ENCODE measurements around the gene PUS10.
A peak's percentile ranks its signal among the peaks of the same experiment; 100 is the strongest.
"Not testable (repeated sequence)": the region's sequence is repeated elsewhere in the genome, so short reads cannot be mapped to it uniquely, and the experiment has no call there.

Gene PUS10

GRCh38 chr2:61036643-61037042, 18.6 kb upstream of the PUS10 start:
- H3K36me3 ChIP-seq (ENCODE audit: control insufficient read depth, insufficient read depth, low read length), result peaks cover 25% of the 10 kb centered on the region

DNA sequence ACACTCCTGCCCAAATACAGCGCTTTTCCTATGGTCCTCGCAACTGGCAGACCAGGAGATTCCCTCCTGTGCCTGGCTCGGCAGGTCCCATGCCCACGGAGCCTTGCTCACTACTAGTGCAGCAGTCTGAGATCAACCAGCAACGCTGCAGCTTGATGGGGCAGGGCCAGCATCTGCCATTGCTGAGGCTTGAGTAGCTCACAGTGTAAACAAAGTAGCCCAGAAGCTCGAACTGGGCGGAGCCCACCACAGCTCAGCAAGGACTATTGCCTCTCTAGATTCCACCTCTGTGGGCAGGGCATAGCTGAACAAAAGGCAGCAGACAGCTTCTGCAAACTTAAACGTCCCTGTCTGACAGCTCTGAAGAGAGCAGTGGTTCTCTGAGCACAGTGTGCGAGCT, 16.5 kb upstream of the PUS10 start:
- H3K27ac ChIP-seq (ENCODE audit: insufficient read depth, low read length, poor library complexity, severe bottlenecking); H3K9me3 ChIP-seq (ENCODE audit: control insufficient read depth, low read length); DNase-seq; H3K27me3 ChIP-seq (replicated peaks; ENCODE audit: control insufficient read depth, insufficient read depth, low read length, poor library complexity, severe bottlenecking); H3K4me1 ChIP-seq (ENCODE audit: control insufficient read depth, insufficient read depth, low read length, poor library complexity, severe bottlenecking); H3K4me3 ChIP-seq (ENCODE audit: insufficient read depth, low read depth, low read length, poor library complexity, severe bottlenecking): not testable (repeated sequence)
- peaks cover 31% of the 10 kb centered on the region for H3K36me3 ChIP-seq (ENCODE audit: control insufficient read depth, insufficient read depth, low read length)

More at GRCh38 chr2:61036643-61037042, 18.6 kb upstream of the PUS10 start:
- not testable (repeated sequence) for H3K9me3 ChIP-seq (ENCODE audit: control insufficient read depth, low read length); H3K4me3 ChIP-seq (ENCODE audit: insufficient read depth, low read depth, low read length, poor library complexity, severe bottlenecking); H3K27ac ChIP-seq (ENCODE audit: insufficient read depth, low read length, poor library complexity, severe bottlenecking); DNase-seq; H3K4me1 ChIP-seq (ENCODE audit: control insufficient read depth, insufficient read depth, low read length, poor library complexity, severe bottlenecking); H3K27me3 ChIP-seq (replicated peaks; ENCODE audit: control insufficient read depth, insufficient read depth, low read length, poor library complexity, severe bottlenecking)

GRCh38 chr2:61029533-61029932, 11.5 kb upstream of the PUS10 start:
- Histone ChIP-seq H3K4me1 (ENCODE audit: control insufficient read depth, insufficient read depth, low read length, poor library complexity, severe bottlenecking) (no peaks in the 10 kb centered on the region), H3K4me3 (ENCODE audit: insufficient read depth, low read depth, low read length, poor library complexity, severe bottlenecking) (no peak overlapping the region), H3K27ac (ENCODE audit: insufficient read depth, low read length, poor library complexity, severe bottlenecking) (no peak overlapping the region), H3K27me3 (replicated peaks; ENCODE audit: control insufficient read depth, insufficient read depth, low read length, poor library complexity, severe bottlenecking) (no peaks in the 10 kb centered on the region), H3K9me3 (ENCODE audit: control insufficient read depth, low read length) (no peaks in the 10 kb centered on the region), H3K36me3 (ENCODE audit: control insufficient read depth, insufficient read depth, low read length) (peaks cover 24% of the 10 kb centered on the region)
- no peak for DNase-seq

DNA sequence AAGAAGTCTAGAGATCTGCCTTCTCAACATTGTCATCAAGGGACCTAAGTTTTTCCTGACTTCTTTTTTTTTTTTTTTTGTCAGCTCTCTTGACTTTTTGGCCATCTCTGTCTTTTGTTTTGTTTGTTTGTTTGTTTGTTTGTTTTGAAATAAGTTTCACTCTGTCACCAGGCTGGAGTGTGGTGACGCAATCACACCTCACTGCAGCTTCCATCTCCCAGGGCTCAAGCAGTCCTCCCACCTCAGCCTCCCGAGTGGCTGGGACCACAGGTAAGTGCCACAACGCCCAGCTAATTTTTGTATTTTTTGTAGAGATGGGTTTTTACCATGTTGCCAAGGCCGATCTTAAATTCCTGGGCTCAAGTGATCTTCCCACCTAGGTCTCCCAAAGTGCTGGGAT, 5.6 kb upstream of the PUS10 start:
- H3K4me3 ChIP-seq (ENCODE audit: insufficient read depth, low read depth, low read length, poor library complexity, severe bottlenecking), result no peak overlapping the region
- DNase-seq, result no peak
- H3K36me3 ChIP-seq (ENCODE audit: control insufficient read depth, insufficient read depth, low read length), result no peaks in the 10 kb centered on the region
- H3K27me3 ChIP-seq (replicated peaks; ENCODE audit: control insufficient read depth, insufficient read depth, low read length, poor library complexity, severe bottlenecking), result no peaks in the 10 kb centered on the region
- peaks cover 3% of the 10 kb centered on the region for H3K4me1 ChIP-seq (ENCODE audit: control insufficient read depth, insufficient read depth, low read length, poor library complexity, severe bottlenecking)
- H3K9me3 ChIP-seq (ENCODE audit: control insufficient read depth, low read length), result no peaks in the 10 kb centered on the region
- H3K27ac ChIP-seq (ENCODE audit: insufficient read depth, low read length, poor library complexity, severe bottlenecking), result no peak overlapping the region

GRCh38 chr2:61021228-61021660, 3.2 kb upstream of the PUS10 start:
- DNase-seq, result no peak
- H3K4me3 ChIP-seq (ENCODE audit: insufficient read depth, low read depth, low read length, poor library complexity, severe bottlenecking), result no peak overlapping the region
- no peaks in the 10 kb centered on the region for H3K27me3 ChIP-seq (replicated peaks; ENCODE audit: control insufficient read depth, insufficient read depth, low read length, poor library complexity, severe bottlenecking)
- peaks cover 10% of the 10 kb centered on the region for H3K4me1 ChIP-seq (ENCODE audit: control insufficient read depth, insufficient read depth, low read length, poor library complexity, severe bottlenecking)
- H3K36me3 ChIP-seq (ENCODE audit: control insufficient read depth, insufficient read depth, low read length), result no peaks in the 10 kb centered on the region
- H3K27ac ChIP-seq (ENCODE audit: insufficient read depth, low read length, poor library complexity, severe bottlenecking), result no peak overlapping the region
- no peaks in the 10 kb centered on the region for H3K9me3 ChIP-seq (ENCODE audit: control insufficient read depth, low read length)

DNA sequence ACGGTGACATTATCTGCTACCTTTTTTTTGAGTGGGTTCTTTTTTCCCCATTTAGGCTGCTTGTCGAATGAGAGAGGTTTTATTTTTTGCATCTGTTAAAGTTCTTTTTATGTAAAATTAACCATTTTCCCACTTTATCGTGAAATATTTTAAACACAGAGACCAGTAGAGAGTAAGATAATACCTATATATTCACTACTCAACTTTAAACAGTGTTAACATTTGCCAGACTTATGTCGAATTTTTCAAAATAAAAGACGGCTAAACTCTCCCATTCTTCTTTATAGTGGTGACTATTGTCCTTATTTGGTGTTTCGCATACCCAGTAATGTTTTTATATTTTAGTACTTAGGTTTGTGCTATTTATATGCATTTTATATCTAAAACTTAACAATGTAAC, 743 bp upstream of the PUS10 start:
- Histone ChIP-seq H3K27me3 (replicated peaks; ENCODE audit: control insufficient read depth, insufficient read depth, low read length, poor library complexity, severe bottlenecking) (no peaks in the 10 kb centered on the region), H3K4me3 (ENCODE audit: insufficient read depth, low read depth, low read length, poor library complexity, severe bottlenecking) (peak overlapping the region; percentile 93), H3K36me3 (ENCODE audit: control insufficient read depth, insufficient read depth, low read length) (no peaks in the 10 kb centered on the region), H3K4me1 (ENCODE audit: control insufficient read depth, insufficient read depth, low read length, poor library complexity, severe bottlenecking) (peaks cover 10% of the 10 kb centered on the region), H3K9me3 (ENCODE audit: control insufficient read depth, low read length) (no peaks in the 10 kb centered on the region), H3K27ac (ENCODE audit: insufficient read depth, low read length, poor library complexity, severe bottlenecking) (peak overlapping the region; percentile 77)
- DNase-seq, result no peak

DNA sequence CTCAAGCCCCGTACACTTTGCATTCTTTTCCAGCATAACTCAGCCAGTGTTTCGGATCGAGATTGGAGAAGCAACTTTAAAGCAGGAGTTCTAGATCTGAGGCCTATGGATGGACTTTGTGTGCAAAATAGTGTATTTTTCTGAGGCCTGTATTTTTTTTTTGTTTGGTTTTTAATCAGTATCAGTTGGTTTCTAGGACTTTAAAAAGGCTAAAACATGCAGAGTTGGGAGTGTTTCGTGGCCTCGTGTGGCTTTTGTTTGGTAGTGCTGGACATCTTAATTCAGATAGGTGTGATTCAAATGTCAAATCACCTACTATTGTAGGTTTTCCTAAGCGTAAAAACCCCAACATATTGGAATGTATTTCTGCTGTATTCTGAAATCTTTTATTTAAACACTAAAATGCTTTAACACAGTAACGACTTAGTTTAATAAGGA, 282 bp upstream of the PUS10 start:
- H3K36me3 ChIP-seq (ENCODE audit: control insufficient read depth, insufficient read depth, low read length), result no peaks in the 10 kb centered on the region
- peak overlapping the region; percentile 93 for H3K4me3 ChIP-seq (ENCODE audit: insufficient read depth, low read depth, low read length, poor library complexity, severe bottlenecking)
- peak overlapping the region; percentile 77 for H3K27ac ChIP-seq (ENCODE audit: insufficient read depth, low read length, poor library complexity, severe bottlenecking)
- peaks cover 10% of the 10 kb centered on the region for H3K4me1 ChIP-seq (ENCODE audit: control insufficient read depth, insufficient read depth, low read length, poor library complexity, severe bottlenecking)
- no peaks in the 10 kb centered on the region for H3K27me3 ChIP-seq (replicated peaks; ENCODE audit: control insufficient read depth, insufficient read depth, low read length, poor library complexity, severe bottlenecking)
- H3K9me3 ChIP-seq (ENCODE audit: control insufficient read depth, low read length), result no peaks in the 10 kb centered on the region
- DNase-seq, result no peak

- Histone ChIP-seq H3K27me3 (replicated peaks; ENCODE audit: control insufficient read depth, insufficient read depth, low read length, poor library complexity, severe bottlenecking) (no peaks in the 10 kb centered on the region), H3K36me3 (ENCODE audit: control insufficient read depth, insufficient read depth, low read length) (no peaks in the 10 kb centered on the region), H3K4me1 (ENCODE audit: control insufficient read depth, insufficient read depth, low read length, poor library complexity, severe bottlenecking) (peaks cover 10% of the 10 kb centered on the region), H3K27ac (ENCODE audit: insufficient read depth, low read length, poor library complexity, severe bottlenecking) (peak overlapping the region; percentile 77), H3K9me3 (ENCODE audit: control insufficient read depth, low read length) (no peaks in the 10 kb centered on the region), H3K4me3 (ENCODE audit: insufficient read depth, low read depth, low read length, poor library complexity, severe bottlenecking) (peak overlapping the region; percentile 93)
- peak; percentile 43 to 58 (median 52) for DNase-seq
Observed at GRCh38 chr2:61017003-61017555, 976 bp downstream of the PUS10 start.

DNA sequence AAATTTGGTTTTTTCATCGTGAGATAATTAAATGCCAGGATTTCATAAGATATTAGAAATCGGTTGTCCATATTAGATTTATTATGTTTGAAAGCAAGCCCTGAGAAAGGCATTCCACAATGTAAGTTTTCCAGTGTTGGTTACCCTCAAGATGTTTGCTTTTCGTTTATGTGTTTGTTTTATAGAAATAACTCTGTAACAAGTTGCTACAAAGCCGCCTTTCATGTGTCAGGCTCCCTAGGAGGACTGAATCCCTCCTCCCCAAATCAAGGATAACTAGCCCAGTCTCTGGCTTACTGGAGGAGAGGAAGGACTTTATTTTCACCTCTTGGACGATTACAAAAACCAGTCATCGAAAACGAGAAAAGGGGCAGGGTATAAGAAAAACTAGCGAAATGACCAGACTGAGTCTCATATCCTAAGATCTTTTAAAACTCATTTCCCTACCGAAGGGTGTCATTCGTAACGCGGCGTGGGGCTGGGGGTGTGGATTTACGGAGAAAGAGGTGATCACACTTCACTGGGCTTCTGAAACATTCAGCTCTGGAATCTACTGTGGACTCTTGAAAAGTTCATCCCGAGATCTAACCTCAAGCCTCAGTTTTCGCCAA, 1.6 kb downstream of the PUS10 start:
- Histone ChIP-seq H3K27me3 (replicated peaks; ENCODE audit: control insufficient read depth, insufficient read depth, low read length, poor library complexity, severe bottlenecking) (no peaks in the 10 kb centered on the region), H3K36me3 (ENCODE audit: control insufficient read depth, insufficient read depth, low read length) (no peaks in the 10 kb centered on the region), H3K9me3 (ENCODE audit: control insufficient read depth, low read length) (no peaks in the 10 kb centered on the region), H3K4me3 (ENCODE audit: insufficient read depth, low read depth, low read length, poor library complexity, severe bottlenecking) (peak overlapping the region; percentile 93), H3K27ac (ENCODE audit: insufficient read depth, low read length, poor library complexity, severe bottlenecking) (peak overlapping the region; percentile 77), H3K4me1 (ENCODE audit: control insufficient read depth, insufficient read depth, low read length, poor library complexity, severe bottlenecking) (peaks cover 10% of the 10 kb centered on the region)
- no peak for DNase-seq

GRCh38 chr2:61015976-61016375, 2.1 kb downstream of the PUS10 start:
- Histone ChIP-seq H3K27me3 (replicated peaks; ENCODE audit: control insufficient read depth, insufficient read depth, low read length, poor library complexity, severe bottlenecking) (no peaks in the 10 kb centered on the region), H3K27ac (ENCODE audit: insufficient read depth, low read length, poor library complexity, severe bottlenecking) (no peak overlapping the region), H3K36me3 (ENCODE audit: control insufficient read depth, insufficient read depth, low read length) (no peaks in the 10 kb centered on the region), H3K4me3 (ENCODE audit: insufficient read depth, low read depth, low read length, poor library complexity, severe bottlenecking) (no peak overlapping the region), H3K4me1 (ENCODE audit: control insufficient read depth, insufficient read depth, low read length, poor library complexity, severe bottlenecking) (peaks cover 10% of the 10 kb centered on the region), H3K9me3 (ENCODE audit: control insufficient read depth, low read length) (no peaks in the 10 kb centered on the region)
- no peak for DNase-seq
